ENCODE results near the gene TXNDC17.
"Not testable (repeated sequence)": the region's sequence is repeated elsewhere in the genome, so short reads cannot be mapped to it uniquely, and the experiment has no call there.

Gene TXNDC17

GRCh38 chr17:6640536-6641246 is at the start of gene TXNDC17, which contains the start of gene KIAA0753:
Gene TXNDC17, plus strand, starts transcription at chr17:6641060. Its CDS starts 23 bp downstream, at chr17:6641083.
Gene KIAA0753, minus strand, starts transcription at chr17:6640711. Its CDS starts 5,608 bp downstream, at chr17:6635103.
- DNase-seq: peak; percentile 94 to 95

- DNase-seq: no peak
Measured at GRCh38 chr17:6591599-6592158, 49.2 kb upstream of the TXNDC17 start.

GRCh38 chr17:6592173-6592572 is 48.7 kb upstream of the TXNDC17 start:
- DNase-seq: no peak

GRCh38 chr17:6593371-6593770 is 47.5 kb upstream of the TXNDC17 start:
- DNase-seq: not testable (repeated sequence)

- no peak for DNase-seq
Measured at GRCh38 chr17:6596081-6596480, 44.8 kb upstream of the TXNDC17 start.

- DNase-seq: no peak
Measured at GRCh38 chr17:6596511-6596910, 44.3 kb upstream of the TXNDC17 start.

GRCh38 chr17:6596941-6597340 is 43.9 kb upstream of the TXNDC17 start:
- DNase-seq: no peak

- DNase-seq: no peak
Measured at GRCh38 chr17:6597727-6598126, 43.1 kb upstream of the TXNDC17 start.

- DNase-seq: no peak
Measured at GRCh38 chr17:6599364-6599763, 41.5 kb upstream of the TXNDC17 start.

GRCh38 chr17:6602141-6602540 is 38.7 kb upstream of the TXNDC17 start:
- no peak for DNase-seq

GRCh38 chr17:6603744-6604325 is 37.0 kb upstream of the TXNDC17 start:
- DNase-seq: no peak

- DNase-seq: no peak
Measured at GRCh38 chr17:6605142-6605541, 35.7 kb upstream of the TXNDC17 start.

- DNase-seq: no peak
Measured at GRCh38 chr17:6608321-6608720, 32.5 kb upstream of the TXNDC17 start.

GRCh38 chr17:6610011-6610410 is 30.8 kb upstream of the TXNDC17 start:
- no peak for DNase-seq

- DNase-seq: no peak
Measured at GRCh38 chr17:6611231-6611630, 29.6 kb upstream of the TXNDC17 start.

- DNase-seq: no peak
Measured at GRCh38 chr17:6623941-6624340, 16.9 kb upstream of the TXNDC17 start.

GRCh38 chr17:6626616-6627015 is 14.2 kb upstream of the TXNDC17 start:
- no peak for DNase-seq

GRCh38 chr17:6627019-6627418 is 13.8 kb upstream of the TXNDC17 start:
- no peak for DNase-seq

GRCh38 chr17:6630390-6630789 is 10.5 kb upstream of the TXNDC17 start:
- no peak for DNase-seq

- DNase-seq: no peak
Measured at GRCh38 chr17:6632530-6632929, 8.3 kb upstream of the TXNDC17 start.

GRCh38 chr17:6633263-6633662 is 7.6 kb upstream of the TXNDC17 start:
- DNase-seq: no peak

GRCh38 chr17:6636105-6636504 is 4.8 kb upstream of the TXNDC17 start:
- DNase-seq: no peak

GRCh38 chr17:6636616-6637457 is 4.0 kb upstream of the TXNDC17 start:
- DNase-seq: no peak

All from SHP77 (cell line).